GM08714 (cell line): Measurements from ENCODE around the gene NPB.

ENCODE experiments used
- H3K4me3 ChIP-seq: fragments of 200-500 bp; sonication (Bioruptor generic); 2 replicates; pipeline ENCODE4 v1.5.1; 2014; ENCODE audit warnings: mild to moderate bottlenecking, low read length, inconsistent platforms
- ZNF274 ChIP-seq: IDR thresholded peaks from 2 replicates; pipeline ENCODE4 v1.6.1; 2012; ENCODE audit warnings: mild to moderate bottlenecking, low read depth, low read length

NPB gene

GRCh38 chr17:81928544-81929252, 26.7 kb downstream of the NPB start:
- no peak for TF ChIP-seq ZNF274
- H3K4me3 ChIP-seq: peak overlapping the region; percentile 56; the same call in 1 of the 2 replicates

- no peak overlapping the region for H3K4me3 ChIP-seq
- no peak for TF ChIP-seq ZNF274
These were observed 27.5 kb downstream of the NPB start for GRCh38 chr17:81929253-81930141.

GRCh38 chr17:81930142-81931125, 28.4 kb downstream of the NPB start:
- H3K4me3 ChIP-seq: no peak overlapping the region
- TF ChIP-seq ZNF274: no peak

GRCh38 chr17:81931189-81931556, 29.1 kb downstream of the NPB start:
- H3K4me3 ChIP-seq: no peak overlapping the region
- TF ChIP-seq ZNF274: no peak

- no peak for TF ChIP-seq ZNF274
- H3K4me3 ChIP-seq: no peak overlapping the region
These were observed 29.7 kb downstream of the NPB start for GRCh38 chr17:81931557-81932332.

DNA sequence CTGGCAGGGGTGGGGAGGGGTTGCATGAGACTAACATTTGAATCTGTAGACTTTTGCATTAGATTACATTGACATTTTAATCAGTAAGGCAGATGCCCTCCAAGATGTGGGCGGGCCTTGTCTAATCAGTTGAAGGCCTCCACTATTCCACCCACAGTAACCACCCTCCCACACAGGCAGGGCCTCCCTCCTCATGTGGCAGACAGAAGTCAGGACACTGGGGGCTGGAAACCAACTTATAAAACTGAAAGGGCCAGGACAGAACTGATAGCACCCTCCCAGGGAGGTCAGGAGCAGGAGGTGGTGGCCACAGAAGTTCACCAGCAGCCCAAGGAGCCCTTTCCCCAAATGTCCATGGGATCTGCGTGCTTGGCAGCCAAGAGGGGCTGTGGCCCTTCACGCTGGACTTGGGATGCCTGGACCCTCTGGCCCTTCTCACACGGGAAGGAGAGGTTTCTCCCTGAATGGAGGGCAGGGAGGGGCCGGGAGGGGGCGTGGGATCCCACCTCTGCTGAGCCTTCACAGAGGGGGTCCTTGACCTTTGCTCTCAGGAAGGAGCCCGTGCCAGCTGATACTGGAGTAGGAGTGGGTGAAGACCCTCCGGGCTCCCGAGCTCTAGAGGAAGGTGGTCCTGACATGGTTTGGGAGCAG, 30.4 kb downstream of the NPB start:
- no peak for TF ChIP-seq ZNF274
- no peak overlapping the region for H3K4me3 ChIP-seq

DNA sequence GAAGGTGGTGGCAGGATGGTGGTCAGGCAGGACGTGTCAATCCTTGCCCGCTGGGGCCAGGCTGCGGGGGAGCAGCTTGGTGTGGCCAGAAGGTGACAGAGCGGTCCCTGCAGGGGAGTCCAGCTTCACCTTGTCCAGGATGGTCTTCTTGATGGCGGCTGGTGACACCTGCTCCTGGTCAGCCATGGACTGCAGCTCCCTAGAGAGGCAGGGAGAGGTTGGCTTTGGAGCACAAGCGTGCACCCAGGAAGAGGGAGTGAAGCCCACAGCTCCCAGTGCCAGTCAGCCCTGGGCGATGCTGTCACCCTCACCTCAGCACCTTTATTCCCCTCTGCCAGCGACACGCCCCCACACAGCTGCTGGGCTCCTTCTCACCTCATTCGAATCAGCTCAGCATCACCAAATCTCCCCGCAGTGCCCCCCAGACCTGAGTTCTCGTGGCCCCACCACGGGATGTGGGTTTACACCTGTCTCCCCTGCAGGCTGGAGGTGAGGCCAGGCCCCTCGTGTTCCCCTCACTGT, 31.2 kb downstream of the NPB start:
- no peak for TF ChIP-seq ZNF274
- no peak overlapping the region for H3K4me3 ChIP-seq

GRCh38 chr17:81934098-81934757, 32.2 kb downstream of the NPB start:
- H3K4me3 ChIP-seq: no peak overlapping the region
- no peak for TF ChIP-seq ZNF274

GRCh38 chr17:81934850-81935708, 33.0 kb downstream of the NPB start:
- no peak overlapping the region for H3K4me3 ChIP-seq
- TF ChIP-seq ZNF274: no peak

- no peak overlapping the region for H3K4me3 ChIP-seq
- no peak for TF ChIP-seq ZNF274
These were observed 33.7 kb downstream of the NPB start for GRCh38 chr17:81935709-81936084.

DNA sequence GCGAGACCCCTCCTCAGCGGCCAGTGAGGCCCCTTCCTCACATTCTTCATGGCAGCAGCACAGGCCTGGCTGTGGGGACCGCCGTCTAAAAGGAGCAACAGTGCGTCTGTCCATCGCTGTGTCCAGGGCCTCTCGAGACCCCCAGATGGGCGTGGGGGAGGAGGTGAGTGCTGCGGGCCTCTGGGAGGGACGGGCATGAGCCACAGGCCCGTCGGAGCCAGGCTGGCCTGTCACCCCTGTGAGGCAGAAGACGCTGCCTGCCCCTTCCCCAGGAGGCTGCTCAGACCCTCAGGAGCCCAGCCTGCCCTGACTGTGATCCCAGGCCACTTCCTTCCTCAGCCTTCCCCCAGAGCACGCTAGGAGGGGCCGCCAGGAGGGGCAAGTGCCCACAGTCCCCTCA, 37.2 kb downstream of the NPB start:
- TF ChIP-seq ZNF274: no peak
- no peak overlapping the region for H3K4me3 ChIP-seq
